ENCODE results near the gene STPG3. TPM values are rescaled to one million over a fixed set of nuclear protein-coding genes. Genes with fewer than 3 reads are reported as not detected.

The STPG3 gene
- total RNA-seq, 2 donors from 2014 or later = not detected

- no peak for DNase-seq (ENCODE audit: low spot score)
- intact Hi-C loops (cut with DNase I) = no loop called here
Observed at GRCh38 chr9:137221095-137221505, 30.0 kb upstream of the STPG3 start.

GRCh38 chr9:137221506-137222111 is 29.5 kb upstream of the STPG3 start:
- intact Hi-C loops (cut with DNase I) = no loop called here
- DNase-seq (ENCODE audit: low spot score) = no peak

- intact Hi-C loops (cut with DNase I) = no loop called here
- no peak for DNase-seq (ENCODE audit: low spot score)
Observed at GRCh38 chr9:137222190-137223077, 28.7 kb upstream of the STPG3 start, which contains the start of gene RNF208. Gene RNF208, minus strand, starts transcription at chr9:137222240. Its CDS starts 1,028 bp downstream, at chr9:137221212.

- peak; percentile 99 for DNase-seq (ENCODE audit: low spot score)
- intact Hi-C loops (cut with DNase I) = no loop called here
Observed at GRCh38 chr9:137223078-137223970, 27.8 kb upstream of the STPG3 start.

GRCh38 chr9:137224830-137225694 is 26.0 kb upstream of the STPG3 start, which contains the start of gene CYSRT1:
Gene CYSRT1, plus strand, starts transcription at chr9:137225174. Its CDS starts 448 bp downstream, at chr9:137225622.
- intact Hi-C loops (cut with DNase I) = loop anchor here (2.0 to 5.0 kb wide), 2 partner anchors 104 to 108 kb away; no protein-coding TSS in a partner anchor
- DNase-seq (ENCODE audit: low spot score) = no peak

GRCh38 chr9:137225699-137226331 is 25.3 kb upstream of the STPG3 start:
- no peak for DNase-seq (ENCODE audit: low spot score)
- intact Hi-C loops (cut with DNase I) = loop anchor here (2.0 to 5.0 kb wide), 2 partner anchors 105 to 109 kb away; no protein-coding TSS in a partner anchor

- no peak for DNase-seq (ENCODE audit: low spot score)
- intact Hi-C loops (cut with DNase I) = loop anchor here in 1 of 2 donors (5.0 kb wide), 1 partner anchor 109 kb away; no protein-coding TSS in a partner anchor
Observed at GRCh38 chr9:137226338-137227053, 24.6 kb upstream of the STPG3 start.

GRCh38 chr9:137227054-137227852 is 23.8 kb upstream of the STPG3 start, which contains the start of gene RNF224:
Gene RNF224, plus strand, starts transcription at chr9:137227502. Its CDS starts 834 bp downstream, at chr9:137228336.
- intact Hi-C loops (cut with DNase I) = loop anchor here in 1 of 2 donors (5.0 kb wide), 1 partner anchor 110 kb away; no protein-coding TSS in a partner anchor
- DNase-seq (ENCODE audit: low spot score) = peak; percentile 92

GRCh38 chr9:137227853-137228505 is 23.1 kb upstream of the STPG3 start:
- intact Hi-C loops (cut with DNase I) = loop anchor here in 1 of 2 donors (5.0 kb wide), 1 partner anchor 111 kb away; no protein-coding TSS in a partner anchor
- no peak for DNase-seq (ENCODE audit: low spot score)

GRCh38 chr9:137228506-137228967 is 22.5 kb upstream of the STPG3 start:
- intact Hi-C loops (cut with DNase I) = loop anchor here in 1 of 2 donors (5.0 kb wide), 1 partner anchor 111 kb away; no protein-coding TSS in a partner anchor
- DNase-seq (ENCODE audit: low spot score) = no peak

GRCh38 chr9:137228968-137229896 is 21.9 kb upstream of the STPG3 start:
- intact Hi-C loops (cut with DNase I) = loop anchor here in 1 of 2 donors (1.0 to 5.0 kb wide), 2 partner anchors 28 to 112 kb away; no protein-coding TSS in a partner anchor
- no peak for DNase-seq (ENCODE audit: low spot score)

- DNase-seq (ENCODE audit: low spot score) = no peak
- intact Hi-C loops (cut with DNase I) = loop anchor here in 1 of 2 donors (1.0 to 5.0 kb wide), 2 partner anchors 27 to 113 kb away; no protein-coding TSS in a partner anchor
Observed at GRCh38 chr9:137229903-137230704, 21.0 kb upstream of the STPG3 start.

GRCh38 chr9:137230705-137231371 is 20.2 kb upstream of the STPG3 start, which contains the start of gene SLC34A3:
Gene SLC34A3, plus strand, starts transcription at chr9:137230901. Its CDS starts 802 bp downstream, at chr9:137231703.
- DNase-seq (ENCODE audit: low spot score) = no peak
- intact Hi-C loops (cut with DNase I) = no loop called here

Measured in posterior vena cava (tissue), 2 donors.